Chondrocyte (in vitro differentiated cells): ENCODE data around the gene LRRC8C. TPM values are rescaled to one million over a fixed set of nuclear protein-coding genes. Genes with fewer than 3 reads are reported as not detected.

Experiments used
- DNase-seq: peaks from one replicate; pipeline ENCODE4 v3.0.0; 2021; ENCODE audit warnings: mixed read lengths, low spot score
- H3K27ac Mint-ChIP-seq: one replicate; pipeline ENCODE4 v1.8.0; 2021; ENCODE audit warnings: mild to moderate bottlenecking, moderate library complexity, mixed read lengths; ENCODE audit not compliant: unreplicated experiment
- H3K27me3 Mint-ChIP-seq: 2 replicates; pipeline ENCODE4 v1.8.0; 2021; ENCODE audit warnings: low read depth, mixed read lengths
- H3K36me3 Mint-ChIP-seq: 2 replicates; pipeline ENCODE4 v1.8.0; 2021; ENCODE audit warnings: low read depth, mixed read lengths
- H3K4me1 Mint-ChIP-seq: 2 replicates; pipeline ENCODE4 v1.8.0; 2021; ENCODE audit warnings: low read depth, mild to moderate bottlenecking, mixed read lengths
- H3K4me3 Mint-ChIP-seq: one replicate; pipeline ENCODE4 v1.8.0; 2021; ENCODE audit warnings: mild to moderate bottlenecking, moderate library complexity, mixed read lengths; ENCODE audit not compliant: unreplicated experiment
- H3K9me3 Mint-ChIP-seq: 2 replicates; pipeline ENCODE4 v1.8.0; 2021; ENCODE audit warnings: low read depth, mixed read lengths
- CTCF ChIP-seq: fragments of 200-600 bp; sonication (generic); IDR thresholded peaks from 2 replicates; pipeline ENCODE4 v1.5.0; 2021; ENCODE audit warnings: antibody characterized with exemption, mild to moderate bottlenecking, moderate library complexity
- total RNA-seq: library from RNA; stranded (reverse); gene quantifications from 3 replicates; pipeline ENCODE4 v1.2.1, GENCODE V29; 2021

The LRRC8C gene
- total RNA-seq, 1 donor from 2014 or later = 2.3 TPM

GRCh38 chr1:89723144-89723543 lies 90.2 kb downstream of the LRRC8C start:
- H3K4me3 Mint-ChIP-seq = no peak overlapping the region
- H3K9me3 Mint-ChIP-seq = peaks cover 2% of the 10 kb centered on the region
- DNase-seq = no peak
- peaks cover 49% of the 10 kb centered on the region for H3K4me1 Mint-ChIP-seq
- TF ChIP-seq CTCF = no peak
- no peaks in the 10 kb centered on the region for H3K36me3 Mint-ChIP-seq
- H3K27me3 Mint-ChIP-seq = no peaks in the 10 kb centered on the region
- H3K27ac Mint-ChIP-seq = no peak overlapping the region

- H3K4me3 Mint-ChIP-seq = no peak overlapping the region
- no peak overlapping the region for H3K27ac Mint-ChIP-seq
- H3K4me1 Mint-ChIP-seq = peaks cover 48% of the 10 kb centered on the region
- no peaks in the 10 kb centered on the region for H3K27me3 Mint-ChIP-seq
- H3K9me3 Mint-ChIP-seq = peaks cover 2% of the 10 kb centered on the region
- no peak for TF ChIP-seq CTCF
- DNase-seq = no peak
- no peaks in the 10 kb centered on the region for H3K36me3 Mint-ChIP-seq
These were observed 90.9 kb downstream of the LRRC8C start for GRCh38 chr1:89723863-89724262.

GRCh38 chr1:89724369-89725010 lies 91.6 kb downstream of the LRRC8C start:
- H3K9me3 Mint-ChIP-seq = peaks cover 2% of the 10 kb centered on the region
- DNase-seq = no peak
- no peak overlapping the region for H3K4me3 Mint-ChIP-seq
- peaks cover 41% of the 10 kb centered on the region for H3K4me1 Mint-ChIP-seq
- no peaks in the 10 kb centered on the region for H3K36me3 Mint-ChIP-seq
- no peaks in the 10 kb centered on the region for H3K27me3 Mint-ChIP-seq
- peak overlapping the region; percentile 87 for H3K27ac Mint-ChIP-seq
- TF ChIP-seq CTCF = no peak

- no peak for TF ChIP-seq CTCF
- H3K36me3 Mint-ChIP-seq = no peaks in the 10 kb centered on the region
- H3K27ac Mint-ChIP-seq = peak overlapping the region; percentile 87
- no peak for DNase-seq
- H3K4me1 Mint-ChIP-seq = peaks cover 36% of the 10 kb centered on the region
- H3K27me3 Mint-ChIP-seq = no peaks in the 10 kb centered on the region
- no peak overlapping the region for H3K4me3 Mint-ChIP-seq
- H3K9me3 Mint-ChIP-seq = peaks cover 2% of the 10 kb centered on the region
These were observed 92.1 kb downstream of the LRRC8C start for GRCh38 chr1:89725011-89725370.

- H3K4me1 Mint-ChIP-seq = peaks cover 31% of the 10 kb centered on the region
- no peak for DNase-seq
- no peak for TF ChIP-seq CTCF
- no peak overlapping the region for H3K27ac Mint-ChIP-seq
- H3K36me3 Mint-ChIP-seq = no peaks in the 10 kb centered on the region
- H3K4me3 Mint-ChIP-seq = no peak overlapping the region
- peaks cover 2% of the 10 kb centered on the region for H3K9me3 Mint-ChIP-seq
- H3K27me3 Mint-ChIP-seq = no peaks in the 10 kb centered on the region
These were observed 92.7 kb downstream of the LRRC8C start for GRCh38 chr1:89725631-89726030.
